NT2/D1 (cell line): ENCODE measurements around the gene AP3B1.
A peak's percentile ranks its signal among the peaks of the same experiment; 100 is the strongest.

Experiments
- DNase-seq: peaks from one replicate; pipeline ENCODE4 v3.0.0-alpha.2; 2011; ENCODE audit warnings: low read depth, low spot score
- H3K27me3 ChIP-seq: 2 replicates; pipeline ENCODE4 v1.6.0; 2011; ENCODE audit warnings: mild to moderate bottlenecking; ENCODE audit not compliant: insufficient read length, insufficient read depth
- H3K36me3 ChIP-seq: 2 replicates; pipeline ENCODE4 v1.6.1; 2011; ENCODE audit warnings: mild to moderate bottlenecking, low read length, mixed read lengths; ENCODE audit not compliant: insufficient read depth, insufficient read length
- H3K4me1 ChIP-seq: 2 replicates; pipeline ENCODE4 v1.5.1; 2011; ENCODE audit not compliant: insufficient read depth, insufficient read length
- H3K4me3 ChIP-seq: 2 replicates; pipeline ENCODE4 v1.5.1; 2011; ENCODE audit warnings: low read depth; ENCODE audit not compliant: insufficient read length
- H3K9ac ChIP-seq: 2 replicates; pipeline ENCODE4 v1.6.0; 2011; ENCODE audit warnings: low read depth; ENCODE audit not compliant: insufficient read length
- H3K9me3 ChIP-seq: 2 replicates; pipeline ENCODE4 v1.5.1; 2011; ENCODE audit warnings: mild to moderate bottlenecking, low read length; ENCODE audit not compliant: insufficient read depth
- SUZ12 ChIP-seq: IDR thresholded peaks from 2 replicates; pipeline ENCODE4 v1.6.1; 2011; ENCODE audit not compliant: insufficient read length, insufficient read depth; ENCODE audit errors: extremely low read depth
- YY1 ChIP-seq: IDR thresholded peaks from 2 replicates; pipeline ENCODE4 v1.6.1; 2011; ENCODE audit not compliant: insufficient read length, insufficient read depth
- ZNF274 ChIP-seq: IDR thresholded peaks from 2 replicates; pipeline ENCODE4 v1.6.1; 2011; ENCODE audit warnings: mild to moderate bottlenecking, low read depth, low read length

Gene AP3B1

GRCh38 chr5:78242001-78242400 lies 52.5 kb downstream of the AP3B1 start:
- no peaks in the 10 kb centered on the region for H3K4me1 ChIP-seq
- H3K27me3 ChIP-seq, result no peaks in the 10 kb centered on the region
- no peaks in the 10 kb centered on the region for H3K9me3 ChIP-seq
- H3K4me3 ChIP-seq, result no peak overlapping the region
- peaks cover 3% of the 10 kb centered on the region for H3K36me3 ChIP-seq
- no peak overlapping the region for H3K9ac ChIP-seq
- no peak for TF ChIP-seq SUZ12
- TF ChIP-seq ZNF274, result no peak
- TF ChIP-seq YY1, result no peak
- no peak for DNase-seq

- no peak overlapping the region for H3K4me3 ChIP-seq
- peaks cover 3% of the 10 kb centered on the region for H3K36me3 ChIP-seq
- H3K9me3 ChIP-seq, result no peaks in the 10 kb centered on the region
- H3K27me3 ChIP-seq, result no peaks in the 10 kb centered on the region
- H3K4me1 ChIP-seq, result no peaks in the 10 kb centered on the region
- TF ChIP-seq ZNF274 (no peak), SUZ12 (no peak), YY1 (no peak)
- DNase-seq, result no peak
- H3K9ac ChIP-seq, result no peak overlapping the region
Observed at GRCh38 chr5:78237911-78238310, 56.6 kb downstream of the AP3B1 start.

DNA sequence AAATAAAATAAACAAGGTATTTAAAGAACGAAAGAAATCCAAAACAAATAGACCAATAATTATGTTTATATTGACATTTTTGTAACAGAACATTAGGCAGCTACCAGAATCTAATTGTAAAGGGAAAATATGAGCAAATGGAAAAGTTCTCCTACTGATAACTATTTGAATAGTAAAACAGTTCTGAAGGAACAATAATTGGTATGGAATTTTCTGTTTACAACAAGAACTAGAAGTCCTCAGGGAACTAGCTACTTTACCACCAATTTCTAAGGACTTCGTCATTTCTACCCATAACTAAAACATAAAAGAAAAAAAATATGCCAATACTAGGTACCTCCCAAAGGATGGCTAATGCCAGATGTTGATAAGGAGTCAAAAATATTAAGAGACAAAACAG lies 58.5 kb downstream of the AP3B1 start:
- Histone ChIP-seq H3K27me3 (no peaks in the 10 kb centered on the region), H3K4me3 (no peak overlapping the region), H3K9ac (no peak overlapping the region), H3K4me1 (no peaks in the 10 kb centered on the region), H3K36me3 (peaks cover 3% of the 10 kb centered on the region), H3K9me3 (no peaks in the 10 kb centered on the region)
- TF ChIP-seq SUZ12, result no peak
- TF ChIP-seq YY1, result no peak
- no peak for TF ChIP-seq ZNF274
- no peak for DNase-seq

- no peak for DNase-seq
- Histone ChIP-seq H3K9ac (no peak overlapping the region), H3K4me3 (no peak overlapping the region), H3K36me3 (peaks cover 3% of the 10 kb centered on the region), H3K4me1 (no peaks in the 10 kb centered on the region), H3K27me3 (no peaks in the 10 kb centered on the region), H3K9me3 (no peaks in the 10 kb centered on the region)
- TF ChIP-seq YY1 (no peak), ZNF274 (no peak), SUZ12 (no peak)
Observed at GRCh38 chr5:78235289-78235688, 59.2 kb downstream of the AP3B1 start.

GRCh38 chr5:78234804-78235203 lies 59.7 kb downstream of the AP3B1 start:
- DNase-seq, result no peak
- TF ChIP-seq SUZ12 (no peak), YY1 (no peak)
- H3K4me3 ChIP-seq, result no peak overlapping the region
- H3K27me3 ChIP-seq, result no peaks in the 10 kb centered on the region
- no peak overlapping the region for H3K9ac ChIP-seq
- no peaks in the 10 kb centered on the region for H3K9me3 ChIP-seq
- H3K36me3 ChIP-seq, result peaks cover under 1% of the 10 kb centered on the region
- H3K4me1 ChIP-seq, result no peaks in the 10 kb centered on the region

GRCh38 chr5:78232163-78232562 lies 62.3 kb downstream of the AP3B1 start:
- Histone ChIP-seq H3K36me3 (peaks cover 4% of the 10 kb centered on the region), H3K4me1 (no peaks in the 10 kb centered on the region), H3K9ac (no peak overlapping the region), H3K27me3 (no peaks in the 10 kb centered on the region), H3K9me3 (no peaks in the 10 kb centered on the region), H3K4me3 (no peak overlapping the region)
- DNase-seq, result no peak
- TF ChIP-seq SUZ12 (no peak), YY1 (no peak), ZNF274 (no peak)

DNA sequence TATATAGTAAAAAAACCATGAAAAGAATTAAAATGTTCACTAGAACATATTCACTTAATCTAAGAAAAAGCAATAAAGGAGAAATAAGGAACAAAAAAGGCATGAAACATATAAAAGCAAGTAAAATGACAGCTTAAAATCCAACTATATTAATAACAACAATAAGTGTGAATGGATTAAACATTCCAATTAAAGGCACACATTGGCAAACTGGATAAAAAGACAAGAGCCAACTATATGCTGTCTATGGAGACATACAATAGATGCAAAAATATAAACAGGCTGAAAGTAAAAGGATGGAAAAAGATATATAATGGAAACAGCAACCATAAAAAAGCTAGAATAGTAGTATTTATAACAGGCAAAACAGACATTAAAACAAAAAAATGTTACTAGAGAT lies 70.1 kb downstream of the AP3B1 start:
- Histone ChIP-seq H3K4me3 (no peak overlapping the region), H3K9ac (no peak overlapping the region), H3K9me3 (no peaks in the 10 kb centered on the region), H3K36me3 (peaks cover 6% of the 10 kb centered on the region), H3K27me3 (no peaks in the 10 kb centered on the region), H3K4me1 (no peaks in the 10 kb centered on the region)
- no peak for DNase-seq
- TF ChIP-seq SUZ12, result no peak
- TF ChIP-seq YY1, result no peak
- no peak for TF ChIP-seq ZNF274

DNA sequence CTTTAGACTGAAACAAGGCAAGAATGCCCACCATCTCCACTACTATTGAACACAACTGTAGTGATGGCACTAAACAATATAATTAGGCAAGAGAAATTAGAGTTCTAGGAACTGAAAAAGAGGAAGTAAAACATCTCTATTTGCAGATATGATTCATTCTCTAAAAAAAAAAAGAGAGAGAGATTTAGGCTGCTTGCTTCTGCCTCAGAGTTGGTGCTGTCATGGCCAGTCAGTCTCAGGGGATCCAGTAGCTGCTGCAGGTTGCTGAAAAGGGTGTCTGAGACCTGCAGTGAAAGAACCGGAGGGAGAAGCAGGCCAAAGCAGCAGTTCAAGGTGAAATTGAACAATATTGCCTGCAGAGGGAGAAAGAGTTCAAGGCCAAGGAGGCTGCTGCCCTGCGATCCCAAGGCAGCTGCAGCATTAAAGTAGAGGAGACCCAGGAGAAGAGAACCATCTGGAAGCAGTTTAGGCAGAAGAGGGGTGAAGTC lies 72.5 kb downstream of the AP3B1 start:
- peak; percentile 15 for DNase-seq
- H3K9me3 ChIP-seq, result no peaks in the 10 kb centered on the region

More for the DNA sequence above, 72.5 kb downstream of the AP3B1 start:
- peaks cover 4% of the 10 kb centered on the region for H3K36me3 ChIP-seq
- no peak for TF ChIP-seq YY1
- TF ChIP-seq SUZ12, result no peak
- TF ChIP-seq ZNF274, result no peak
- H3K4me3 ChIP-seq, result no peak overlapping the region
- no peak overlapping the region for H3K9ac ChIP-seq
- no peaks in the 10 kb centered on the region for H3K4me1 ChIP-seq
- no peaks in the 10 kb centered on the region for H3K27me3 ChIP-seq
